22Rv1 (cell line): ENCODE data around the gene SLC5A4.
A peak's percentile ranks its signal among the peaks of the same experiment; 100 is the strongest.

ENCODE experiments used
- H3K27ac ChIP-seq: fragments of 450-650 bp; 2 replicates; pipeline ENCODE4 v1.5.1; 2017
- ZFX ChIP-seq: fragments of 450-650 bp; IDR thresholded peaks from 2 replicates; pipeline ENCODE4 v1.6.1; 2017; ENCODE audit warnings: antibody characterized with exemption, borderline replicate concordance
- TF ChIP-seq, protein P1 (sequence below): fragments of 450-650 bp; IDR thresholded peaks from 2 replicates; pipeline ENCODE4 v1.5.1; 2017; ENCODE audit warnings: mild to moderate bottlenecking

Gene SLC5A4

DNA sequence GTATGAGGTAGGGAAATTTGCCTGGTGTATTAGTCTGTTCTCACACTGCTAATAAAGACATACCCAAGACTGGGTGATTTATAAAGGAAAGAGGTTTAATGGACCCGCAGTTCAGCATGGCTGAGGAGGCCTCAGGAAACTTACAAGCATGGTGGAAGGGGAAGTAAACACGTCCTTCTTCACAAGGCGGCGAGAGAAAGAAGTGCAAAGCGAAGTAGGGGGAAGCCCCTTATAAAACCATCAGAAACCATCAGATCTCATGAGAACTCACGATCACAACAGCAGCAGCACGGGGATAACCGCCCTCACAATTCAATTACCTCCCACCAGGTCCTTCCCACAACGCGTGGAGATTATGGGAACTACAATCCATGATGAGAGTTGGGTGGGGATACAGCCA, 38.2 kb downstream of the SLC5A4 start:
- no peak overlapping the region for H3K27ac ChIP-seq
- TF ChIP-seq, protein P1, sequence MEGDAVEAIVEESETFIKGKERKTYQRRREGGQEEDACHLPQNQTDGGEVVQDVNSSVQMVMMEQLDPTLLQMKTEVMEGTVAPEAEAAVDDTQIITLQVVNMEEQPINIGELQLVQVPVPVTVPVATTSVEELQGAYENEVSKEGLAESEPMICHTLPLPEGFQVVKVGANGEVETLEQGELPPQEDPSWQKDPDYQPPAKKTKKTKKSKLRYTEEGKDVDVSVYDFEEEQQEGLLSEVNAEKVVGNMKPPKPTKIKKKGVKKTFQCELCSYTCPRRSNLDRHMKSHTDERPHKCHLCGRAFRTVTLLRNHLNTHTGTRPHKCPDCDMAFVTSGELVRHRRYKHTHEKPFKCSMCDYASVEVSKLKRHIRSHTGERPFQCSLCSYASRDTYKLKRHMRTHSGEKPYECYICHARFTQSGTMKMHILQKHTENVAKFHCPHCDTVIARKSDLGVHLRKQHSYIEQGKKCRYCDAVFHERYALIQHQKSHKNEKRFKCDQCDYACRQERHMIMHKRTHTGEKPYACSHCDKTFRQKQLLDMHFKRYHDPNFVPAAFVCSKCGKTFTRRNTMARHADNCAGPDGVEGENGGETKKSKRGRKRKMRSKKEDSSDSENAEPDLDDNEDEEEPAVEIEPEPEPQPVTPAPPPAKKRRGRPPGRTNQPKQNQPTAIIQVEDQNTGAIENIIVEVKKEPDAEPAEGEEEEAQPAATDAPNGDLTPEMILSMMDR, result no peak
- no peak for TF ChIP-seq ZFX

DNA sequence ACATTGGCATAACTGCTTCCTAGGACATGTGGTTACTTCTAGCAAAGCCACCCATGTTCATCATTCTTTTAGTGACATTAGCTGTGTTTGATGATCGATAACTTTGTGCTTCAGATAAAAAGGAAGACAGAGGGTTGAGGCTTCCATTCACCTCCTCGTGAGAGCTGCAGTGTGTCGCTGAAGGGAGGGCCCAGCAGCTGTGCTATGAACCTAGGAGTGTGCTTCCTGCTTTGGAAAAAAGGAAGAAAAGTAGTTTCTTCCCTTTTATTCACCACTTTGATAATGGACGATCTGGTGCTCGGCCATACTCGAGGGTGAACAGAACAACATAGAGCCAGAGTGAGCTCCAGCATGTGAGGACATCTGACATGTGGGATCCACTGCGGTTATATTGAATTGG, 44.1 kb downstream of the SLC5A4 start:
- H3K27ac ChIP-seq, result no peak overlapping the region
- TF ChIP-seq ZFX, result no peak
- TF ChIP-seq, protein P1, result no peak

DNA sequence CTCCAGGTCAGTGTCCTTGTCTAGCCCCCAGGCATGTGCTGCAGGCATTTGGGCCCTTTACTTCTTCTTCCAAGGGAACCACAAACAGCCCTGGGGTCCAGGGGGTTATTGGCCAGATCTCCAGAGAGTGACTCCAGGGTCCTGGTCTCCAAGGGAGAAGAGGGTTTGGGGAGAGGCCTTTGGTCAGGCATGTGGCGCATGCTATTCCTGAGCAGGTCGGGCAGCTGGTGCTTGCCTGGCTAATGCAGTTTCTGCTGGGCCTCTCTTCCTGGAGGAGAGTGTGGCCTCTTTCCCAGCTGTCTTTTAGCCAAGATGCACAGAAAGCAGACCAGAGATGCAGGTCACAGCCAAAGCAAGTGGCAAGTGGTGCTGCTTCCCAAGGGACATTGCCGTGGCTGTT, 46.5 kb downstream of the SLC5A4 start:
- TF ChIP-seq, protein P1, result no peak
- no peak for TF ChIP-seq ZFX
- H3K27ac ChIP-seq, result no peak overlapping the region

DNA sequence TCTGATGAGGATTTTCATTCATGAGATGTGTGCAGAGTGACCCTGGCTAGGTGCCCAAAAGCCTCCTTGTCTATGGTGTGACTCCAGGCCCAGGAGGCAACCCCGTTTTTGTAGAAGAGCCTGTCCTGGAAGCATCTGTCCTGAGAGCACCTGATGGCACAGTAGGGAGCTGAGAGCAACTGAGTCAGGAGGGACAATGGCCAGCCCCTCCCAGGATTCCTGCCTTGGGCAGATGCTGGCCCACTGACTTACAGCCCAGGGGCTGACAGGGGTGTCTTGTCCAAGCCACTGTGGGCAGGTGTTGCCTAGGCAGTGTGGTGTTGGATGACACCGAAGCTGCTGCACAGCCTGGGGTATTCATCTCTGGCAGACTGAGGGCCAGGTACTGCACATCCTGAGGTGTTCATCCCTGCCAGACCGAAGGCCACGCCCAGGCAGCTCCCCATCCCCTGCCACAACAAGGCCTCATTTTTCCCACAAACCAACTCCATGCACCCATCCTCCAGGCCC, 47.1 kb downstream of the SLC5A4 start:
- TF ChIP-seq, protein P1, result no peak
- TF ChIP-seq ZFX, result no peak
- no peak overlapping the region for H3K27ac ChIP-seq

DNA sequence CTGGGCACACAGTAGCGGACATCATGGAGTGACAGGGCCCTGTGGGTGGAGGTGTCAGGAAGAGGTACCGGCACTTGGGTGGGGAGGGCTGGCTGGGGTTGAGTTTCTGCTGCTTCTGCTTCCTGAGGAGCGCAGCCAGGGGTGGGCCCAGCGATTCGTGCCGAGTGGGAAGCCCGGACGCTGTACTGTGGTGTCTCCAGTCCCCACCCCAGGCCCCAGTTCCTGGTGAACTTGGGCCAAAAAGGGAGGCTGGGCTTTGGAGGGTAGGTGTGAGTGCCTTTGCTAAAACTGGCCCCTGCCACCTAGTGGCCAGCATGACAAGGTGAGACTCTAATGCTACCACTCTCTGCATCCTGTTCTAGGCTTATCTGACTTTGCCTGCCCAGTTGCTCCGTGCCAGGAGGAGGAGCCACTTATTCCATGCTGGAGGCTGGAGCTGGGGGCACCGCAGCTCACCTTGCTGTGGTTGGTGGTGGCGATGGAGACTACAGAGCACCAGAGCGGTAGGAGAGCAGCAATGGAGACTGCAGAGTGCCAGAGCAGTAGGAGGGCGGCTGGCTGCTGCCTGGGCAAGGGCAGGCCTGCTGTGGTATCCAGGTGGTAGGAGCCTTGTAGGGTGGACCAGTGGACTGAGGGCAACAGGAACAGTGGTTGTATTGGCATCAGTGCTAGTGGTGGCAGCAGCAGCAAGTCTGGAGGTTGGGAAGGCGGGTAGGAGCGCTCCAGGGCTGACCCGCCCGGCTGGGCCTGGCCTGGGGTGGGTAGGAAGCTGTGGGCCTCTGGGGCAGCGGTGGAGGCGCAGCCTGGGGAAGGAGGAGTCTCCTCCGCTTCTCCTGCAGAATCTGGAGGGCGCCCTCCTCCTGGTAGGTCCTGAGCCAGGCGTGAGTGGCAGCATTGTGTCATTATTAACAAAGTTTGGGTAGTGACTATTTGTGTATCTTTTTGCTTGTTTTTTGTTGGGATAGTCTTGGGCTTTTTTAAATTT, 48.1 kb downstream of the SLC5A4 start:
- H3K27ac ChIP-seq, result peak overlapping the region; percentile 61
- TF ChIP-seq, protein P1, result peak; percentile 86
- TF ChIP-seq ZFX, result no peak

DNA sequence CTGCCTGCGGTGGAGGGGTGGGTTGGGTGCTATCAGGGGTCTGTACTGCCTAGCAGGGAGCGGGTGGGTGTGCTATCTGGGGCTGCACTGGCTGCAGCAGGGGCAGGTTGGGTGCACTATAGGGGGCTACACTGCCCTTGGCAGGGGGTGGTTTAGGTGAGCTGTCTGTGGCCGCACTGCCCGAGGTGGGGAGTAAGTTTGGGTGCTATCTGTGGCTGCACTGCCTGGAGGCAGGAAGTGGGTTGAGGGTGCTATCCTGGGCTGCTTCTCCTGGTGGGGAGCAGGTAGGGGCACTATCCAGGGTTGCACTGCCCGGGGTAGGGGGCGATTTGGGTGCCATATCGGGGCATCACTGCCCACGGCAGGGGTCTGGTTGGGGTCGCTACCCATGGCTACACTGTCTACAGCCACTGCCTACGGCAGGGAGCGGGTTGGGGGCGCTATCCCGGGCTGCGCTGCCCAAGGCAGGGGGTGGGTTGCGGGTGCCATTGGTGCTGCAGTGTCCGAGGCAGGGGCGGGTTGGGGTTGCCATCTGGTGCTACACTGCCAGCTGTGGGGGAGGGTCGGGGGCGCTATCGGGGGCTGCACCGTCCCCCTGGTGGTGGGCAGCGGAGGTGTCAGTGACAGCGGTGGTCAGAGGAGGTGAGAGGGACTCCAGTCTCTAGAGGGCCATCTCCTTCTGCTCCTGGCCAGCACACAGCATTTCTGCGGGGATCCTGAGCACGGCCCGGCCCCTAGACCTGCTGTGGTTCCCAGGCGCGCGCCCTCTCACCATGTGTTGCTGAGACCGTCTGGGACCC, 49.0 kb downstream of the SLC5A4 start:
- peak overlapping the region; percentile 95 for H3K27ac ChIP-seq
- TF ChIP-seq ZFX, result no peak
- TF ChIP-seq, protein P1, result no peak
